H9 (cell line): ENCODE results near the gene IL11RA. TPM values are rescaled to one million over a fixed set of nuclear protein-coding genes. Genes with fewer than 3 reads are reported as not detected.

Experiments
- DNase-seq: peaks from one replicate; pipeline ENCODE4 v3.0.0-alpha.2; 2017
- H2AFZ ChIP-seq: one replicate; pipeline ENCODE4 v1.6.1; 2013; ENCODE audit warnings: mild to moderate bottlenecking, low read length, control low read depth, moderate library complexity
- H2AK5ac ChIP-seq: 2 replicates; pipeline ENCODE4 v1.6.1; 2013; ENCODE audit warnings: low read length, control low read depth, mixed read lengths; ENCODE audit not compliant: insufficient read length
- H2BK120ac ChIP-seq: one replicate; pipeline ENCODE4 v1.6.1; 2013; ENCODE audit warnings: low read depth, mild to moderate bottlenecking, low read length, control low read depth, inconsistent platforms; ENCODE audit not compliant: poor library complexity, severe bottlenecking
- H2BK12ac ChIP-seq: 2 replicates; pipeline ENCODE4 v1.6.1; 2013; ENCODE audit warnings: low read length, control low read depth, mixed read lengths, low read depth; ENCODE audit not compliant: insufficient read length
- H2BK15ac ChIP-seq: 2 replicates; pipeline ENCODE4 v1.6.1; 2013; ENCODE audit warnings: low read depth, low read length, control low read depth
- H2BK20ac ChIP-seq: one replicate; pipeline ENCODE4 v1.6.1; 2013; ENCODE audit warnings: low read depth, mild to moderate bottlenecking, low read length, control low read depth, inconsistent platforms; ENCODE audit not compliant: poor library complexity, severe bottlenecking
- H2BK5ac ChIP-seq: 2 replicates; pipeline ENCODE4 v1.6.1; 2013; ENCODE audit warnings: low read length, control low read depth, mixed read lengths; ENCODE audit not compliant: insufficient read length
- H3K14ac ChIP-seq: 2 replicates; pipeline ENCODE4 v1.6.1; 2013; ENCODE audit warnings: low read length, control low read depth; ENCODE audit not compliant: insufficient read depth
- H3K18ac ChIP-seq: 2 replicates; pipeline ENCODE4 v1.6.1; 2013; ENCODE audit warnings: low read depth, mild to moderate bottlenecking, mixed read lengths, low read length, control low read depth; ENCODE audit not compliant: insufficient read length
- H3K23ac ChIP-seq: 2 replicates; pipeline ENCODE4 v1.6.1; 2013; ENCODE audit warnings: low read length, control low read depth, mixed read lengths, low read depth; ENCODE audit not compliant: insufficient read length
- H3K23me2 ChIP-seq: 2 replicates; pipeline ENCODE4 v1.6.1; 2013; ENCODE audit warnings: low read depth, mild to moderate bottlenecking, mixed read lengths, low read length, control low read depth; ENCODE audit not compliant: insufficient read length, poor library complexity, severe bottlenecking
- H3K27ac ChIP-seq: 2 replicates; pipeline ENCODE4 v1.5.1; 2013; ENCODE audit warnings: low read length, control low read depth, mixed read lengths, low read depth; ENCODE audit not compliant: insufficient read length
- H3K27me3 ChIP-seq: 2 replicates; pipeline ENCODE4 v1.6.1; 2013; ENCODE audit warnings: low read length, control low read depth, inconsistent platforms; ENCODE audit not compliant: insufficient read depth
- H3K4ac ChIP-seq: 2 replicates; pipeline ENCODE4 v1.6.1; 2013; ENCODE audit warnings: low read depth, mild to moderate bottlenecking, control low read depth, inconsistent platforms, low read length, moderate library complexity
- H3K4me1 ChIP-seq: 2 replicates; pipeline ENCODE4 v1.6.1; 2013; ENCODE audit warnings: low read length, control low read depth, inconsistent platforms; ENCODE audit not compliant: insufficient read depth
- H3K4me2 ChIP-seq: 2 replicates; pipeline ENCODE4 v1.6.1; 2013; ENCODE audit warnings: low read length, control low read depth, mixed read lengths; ENCODE audit not compliant: insufficient read length, insufficient read depth
- H3K56ac ChIP-seq: 2 replicates; pipeline ENCODE4 v1.6.1; 2013; ENCODE audit warnings: low read depth, mild to moderate bottlenecking, mixed read lengths, low read length, control low read depth; ENCODE audit not compliant: insufficient read length
- H3K79me1 ChIP-seq: 2 replicates; pipeline ENCODE4 v1.6.1; 2013; ENCODE audit warnings: low read depth, mild to moderate bottlenecking, moderate library complexity, low read length, control low read depth, inconsistent platforms; ENCODE audit not compliant: insufficient read depth, poor library complexity, severe bottlenecking
- H3K79me2 ChIP-seq: 2 replicates; pipeline ENCODE4 v1.6.1; 2013; ENCODE audit warnings: low read length, control low read depth, inconsistent platforms; ENCODE audit not compliant: insufficient read depth
- H3K9ac ChIP-seq: 2 replicates; pipeline ENCODE4 v1.6.1; 2013; ENCODE audit warnings: low read length, control low read depth, mixed read lengths; ENCODE audit not compliant: insufficient read length; ENCODE audit errors: extremely low read depth
- H3K9me3 ChIP-seq: one replicate; pipeline ENCODE4 v1.6.1; 2013; ENCODE audit warnings: low read depth, low read length, inconsistent platforms; ENCODE audit not compliant: control insufficient read depth
- H3T11ph ChIP-seq: one replicate; pipeline ENCODE4 v1.6.1; 2013; ENCODE audit warnings: mild to moderate bottlenecking, low read length, control low read depth, inconsistent platforms
- H4K20me1 ChIP-seq: one replicate; pipeline ENCODE4 v1.6.1; 2013; ENCODE audit not compliant: control insufficient read depth, insufficient read length, insufficient read depth
- H4K5ac ChIP-seq: 2 replicates; pipeline ENCODE4 v1.6.1; 2013; ENCODE audit warnings: low read depth, mild to moderate bottlenecking, mixed read lengths, low read length, control low read depth; ENCODE audit not compliant: insufficient read length
- H4K8ac ChIP-seq: replicated peaks from 2 replicates; pipeline ENCODE4 v1.6.1; 2013; ENCODE audit warnings: low read length, control low read depth, mixed read lengths, low read depth; ENCODE audit not compliant: insufficient read length
- H4K91ac ChIP-seq: 2 replicates; pipeline ENCODE4 v1.6.1; 2013; ENCODE audit warnings: low read depth, mild to moderate bottlenecking, moderate library complexity, mixed read lengths, low read length, control low read depth; ENCODE audit not compliant: insufficient read length
- H3K27ac Mint-ChIP-seq, 3 experiments: 2 replicates in 2 of 3; 3 replicates in 1 of 3; pipeline ENCODE4 v1.8.0; 2020 to 2021; ENCODE audit warnings: mixed read lengths in 3 of 3, mild to moderate bottlenecking in 1 of 3, moderate library complexity in 1 of 3
- H3K27me3 Mint-ChIP-seq: 2 replicates; pipeline ENCODE4 v1.8.0; 2021; ENCODE audit warnings: low read depth, mild to moderate bottlenecking, moderate library complexity, mixed read lengths
- H3K36me3 Mint-ChIP-seq, 3 experiments: 2 replicates in 2 of 3; 3 replicates in 1 of 3; pipeline ENCODE4 v1.8.0; 2020 to 2021; ENCODE audit warnings: low read depth in 3 of 3, mixed read lengths in 3 of 3; ENCODE audit not compliant: insufficient read depth in 1 of 3
- H3K4me1 Mint-ChIP-seq, 2 experiments: 2 replicates each; pipeline ENCODE4 v1.8.0; 2020; ENCODE audit warnings: mixed read lengths in 2 of 2
- H3K4me3 Mint-ChIP-seq, 2 experiments: 2 replicates in 1 of 2; 3 replicates in 1 of 2; pipeline ENCODE4 v1.8.0; 2020 to 2021; ENCODE audit warnings: mild to moderate bottlenecking in 2 of 2, mixed read lengths in 2 of 2, moderate library complexity in 1 of 2
- H3K9me3 Mint-ChIP-seq, 2 experiments: 2 replicates in 1 of 2; 3 replicates in 1 of 2; pipeline ENCODE4 v1.8.0; 2020; ENCODE audit warnings: mild to moderate bottlenecking in 2 of 2, mixed read lengths in 2 of 2, moderate library complexity in 1 of 2
- WGBS: extraction: QIAGEN DNeasy Blood & Tissue Kit; methylation state at CpG from one replicate; pipeline ENCODE4 v1.1.7; 2013; ENCODE audit warnings: missing lambda C conversion rate, low lambda C conversion rate, mixed read lengths; ENCODE audit not compliant: insufficient read length; ENCODE audit errors: extremely low coverage; 5-methylcytosine and 5-hydroxymethylcytosine counted together
- total RNA-seq: library from RNA; stranded (reverse); gene quantifications from 2 replicates; pipeline ENCODE4 v1.2.1, GENCODE V29; 2021
- TF ChIP-seq, protein P1 (sequence below): fragments of 200-600 bp; sonication (generic); conservative IDR thresholded peaks from 3 replicates; pipeline ENCODE4 v1.8.0; 2021; ENCODE audit warnings: antibody characterized with exemption, mild to moderate bottlenecking

IL11RA gene
- total RNA-seq, 1 experiment from 2014 or later, result 8.7 TPM

DNA sequence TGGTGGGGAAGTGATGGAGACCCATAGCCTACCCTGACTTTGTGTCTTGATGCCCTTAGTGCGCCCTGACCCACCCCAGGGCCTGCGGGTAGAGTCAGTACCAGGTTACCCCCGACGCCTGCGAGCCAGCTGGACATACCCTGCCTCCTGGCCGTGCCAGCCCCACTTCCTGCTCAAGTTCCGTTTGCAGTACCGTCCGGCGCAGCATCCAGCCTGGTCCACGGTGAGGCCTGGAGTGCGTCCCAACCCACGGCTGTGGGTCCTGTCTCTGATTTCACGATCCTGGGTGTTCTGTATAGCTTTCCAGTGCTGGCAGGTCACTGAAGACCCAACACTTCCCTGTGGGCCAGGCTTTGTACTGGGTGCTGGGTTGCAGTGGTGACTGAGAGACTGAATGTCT is 6.5 kb downstream of the IL11RA start:
- Histone ChIP-seq H2BK12ac (no peak overlapping the region), H2AFZ (no peak overlapping the region), H3K79me2 (no peaks in the 10 kb centered on the region), H3K79me1 (no peaks in the 10 kb centered on the region), H4K20me1 (no peaks in the 10 kb centered on the region), H3K9ac (no peak overlapping the region), H4K5ac (no peak overlapping the region), H2AK5ac (no peak overlapping the region), H3K4me2 (no peak overlapping the region), H3K4ac (no peak overlapping the region), H3T11ph (no peak overlapping the region), H3K18ac (no peak overlapping the region), H2BK120ac (no peak overlapping the region), H3K56ac (no peak overlapping the region), H2BK5ac (no peak overlapping the region), H2BK20ac (no peak overlapping the region), H3K23me2 (no peaks in the 10 kb centered on the region), H3K9me3 (no peaks in the 10 kb centered on the region), H4K91ac (no peak overlapping the region), H3K27ac (no peak overlapping the region), H3K4me1 (no peaks in the 10 kb centered on the region; the same call in 1 of the 2 replicates), H4K8ac (no peak overlapping the region), H2BK15ac (no peak overlapping the region), H3K27me3 (no peaks in the 10 kb centered on the region), H3K23ac (no peak overlapping the region), H3K14ac (no peak overlapping the region)
- Mint-ChIP-seq H3K27ac (no peak overlapping the region; a peak in 1 of 7 replicates), H3K9me3 (no peaks in the 10 kb centered on the region), H3K27me3 (peaks cover 6% of the 10 kb centered on the region), H3K36me3 (no peaks in the 10 kb centered on the region), H3K4me3 (no peak overlapping the region), H3K4me1 (peaks cover 7 to 20% of the 10 kb centered on the region in 2 experiments)
- WGBS, result no CpG with 5 or more reads among the region's 14 CpGs
- DNase-seq, result no peak
- TF ChIP-seq, protein P1, sequence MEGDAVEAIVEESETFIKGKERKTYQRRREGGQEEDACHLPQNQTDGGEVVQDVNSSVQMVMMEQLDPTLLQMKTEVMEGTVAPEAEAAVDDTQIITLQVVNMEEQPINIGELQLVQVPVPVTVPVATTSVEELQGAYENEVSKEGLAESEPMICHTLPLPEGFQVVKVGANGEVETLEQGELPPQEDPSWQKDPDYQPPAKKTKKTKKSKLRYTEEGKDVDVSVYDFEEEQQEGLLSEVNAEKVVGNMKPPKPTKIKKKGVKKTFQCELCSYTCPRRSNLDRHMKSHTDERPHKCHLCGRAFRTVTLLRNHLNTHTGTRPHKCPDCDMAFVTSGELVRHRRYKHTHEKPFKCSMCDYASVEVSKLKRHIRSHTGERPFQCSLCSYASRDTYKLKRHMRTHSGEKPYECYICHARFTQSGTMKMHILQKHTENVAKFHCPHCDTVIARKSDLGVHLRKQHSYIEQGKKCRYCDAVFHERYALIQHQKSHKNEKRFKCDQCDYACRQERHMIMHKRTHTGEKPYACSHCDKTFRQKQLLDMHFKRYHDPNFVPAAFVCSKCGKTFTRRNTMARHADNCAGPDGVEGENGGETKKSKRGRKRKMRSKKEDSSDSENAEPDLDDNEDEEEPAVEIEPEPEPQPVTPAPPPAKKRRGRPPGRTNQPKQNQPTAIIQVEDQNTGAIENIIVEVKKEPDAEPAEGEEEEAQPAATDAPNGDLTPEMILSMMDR, result no peak
